ENCODE data around the gene TLR5. TPM values are rescaled to one million over a fixed set of nuclear protein-coding genes. Genes with fewer than 3 reads are reported as not detected.
"Not testable (repeated sequence)": the region's sequence is repeated elsewhere in the genome, so short reads cannot be mapped to it uniquely, and the experiment has no call there.

Gene TLR5
- polyA plus RNA-seq, 1 donor from 2014 or later, result 1.1 TPM

DNA sequence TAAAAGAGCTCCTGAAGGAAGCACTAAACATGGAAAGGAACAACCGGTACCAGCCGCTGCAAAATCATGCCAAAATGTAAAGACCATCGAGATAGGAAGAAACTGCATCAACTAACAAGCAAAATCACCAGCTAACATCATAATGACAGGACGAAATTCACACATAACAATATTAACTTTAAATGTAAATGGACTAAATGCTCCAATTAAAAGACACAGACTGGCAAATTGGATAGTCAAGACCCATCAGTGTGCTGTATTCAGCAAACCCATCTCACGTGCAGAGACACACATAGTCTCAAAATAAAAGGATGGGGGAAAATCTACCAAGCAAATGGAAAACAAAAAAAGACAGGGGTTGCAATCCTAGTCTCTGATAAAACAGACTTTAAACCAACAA lies 26.4 kb upstream of the TLR5 start:
- H3K9me3 Mint-ChIP-seq, H3K4me1 Mint-ChIP-seq, H3K27ac Mint-ChIP-seq, H3K4me3 Mint-ChIP-seq, H3K36me3 Mint-ChIP-seq: not testable (repeated sequence)
- H3K27me3 Mint-ChIP-seq, result peaks cover 13% of the 10 kb centered on the region

DNA sequence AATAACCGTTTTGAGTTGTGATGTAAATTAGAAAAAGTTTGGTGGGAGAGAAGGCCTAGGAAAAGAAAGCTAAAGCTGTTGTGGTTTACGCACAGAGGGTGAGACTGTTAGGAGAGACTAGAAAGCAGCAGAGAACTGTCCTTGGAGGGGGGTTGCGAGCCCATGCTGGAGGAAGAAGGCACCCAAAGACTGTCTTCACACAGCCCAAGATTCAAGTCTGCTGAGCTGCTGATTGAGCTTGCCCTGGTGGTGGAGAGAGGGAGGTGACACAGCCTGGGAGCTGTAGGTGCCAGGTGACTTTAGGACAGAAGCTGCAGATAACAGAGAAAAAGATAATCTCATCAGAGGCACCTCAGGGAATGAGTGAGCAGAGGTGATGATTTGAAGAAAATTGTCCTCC lies 18.3 kb upstream of the TLR5 start:
- no peaks in the 10 kb centered on the region for H3K4me1 Mint-ChIP-seq
- H3K36me3 Mint-ChIP-seq, result no peaks in the 10 kb centered on the region
- peaks cover 20% of the 10 kb centered on the region for H3K27me3 Mint-ChIP-seq
- no peak overlapping the region for H3K4me3 Mint-ChIP-seq
- H3K27ac Mint-ChIP-seq, result no peak overlapping the region
- H3K9me3 Mint-ChIP-seq, result peaks cover 0 to 2% (median 0%) of the 10 kb centered on the region in 3 donors

DNA sequence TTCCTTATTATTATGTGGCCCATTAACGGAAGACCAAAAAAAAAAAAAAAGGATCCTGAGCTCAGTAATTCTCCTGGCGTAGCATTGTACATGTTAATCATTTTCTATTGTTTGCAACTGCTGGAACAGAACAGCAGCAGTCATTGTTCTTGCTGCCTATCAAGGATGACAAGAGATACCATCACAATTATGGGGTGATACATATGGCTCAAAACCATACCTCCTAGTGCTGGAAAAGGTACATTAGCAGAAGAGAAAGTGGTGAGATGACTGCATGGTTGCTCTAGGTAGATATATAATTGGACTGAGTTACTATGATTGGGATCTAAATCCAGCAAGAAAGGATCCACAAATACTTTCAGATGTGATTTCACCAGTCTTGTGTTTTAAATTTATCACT lies 13.3 kb upstream of the TLR5 start:
- no peak overlapping the region for H3K4me3 Mint-ChIP-seq
- H3K4me1 Mint-ChIP-seq, result no peaks in the 10 kb centered on the region
- H3K9me3 Mint-ChIP-seq, result no peaks in the 10 kb centered on the region
- no peaks in the 10 kb centered on the region for H3K36me3 Mint-ChIP-seq
- no peak overlapping the region for H3K27ac Mint-ChIP-seq
- peaks cover 15% of the 10 kb centered on the region for H3K27me3 Mint-ChIP-seq

DNA sequence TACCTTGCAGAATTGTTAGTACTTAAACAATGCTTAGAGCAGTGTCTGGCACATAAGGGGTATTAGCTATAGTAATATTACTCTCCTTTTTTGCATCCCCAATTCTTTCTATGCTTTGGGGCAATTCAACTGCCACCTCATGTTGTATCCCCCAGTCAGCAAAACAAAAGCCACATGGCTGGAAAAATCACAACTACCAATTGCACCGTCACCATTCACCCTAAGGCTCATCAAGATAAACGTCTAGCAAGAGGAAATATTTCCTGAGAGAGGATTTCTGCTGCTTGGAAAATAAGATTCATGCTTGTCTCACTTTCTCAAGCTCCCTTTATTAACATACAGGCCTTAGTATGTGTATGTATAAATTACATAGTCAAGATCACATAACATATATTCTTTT lies 12.1 kb upstream of the TLR5 start:
- H3K27me3 Mint-ChIP-seq, result peaks cover 15% of the 10 kb centered on the region
- H3K9me3 Mint-ChIP-seq, result no peaks in the 10 kb centered on the region
- no peaks in the 10 kb centered on the region for H3K4me1 Mint-ChIP-seq
- H3K4me3 Mint-ChIP-seq, result no peak overlapping the region
- no peaks in the 10 kb centered on the region for H3K36me3 Mint-ChIP-seq
- no peak overlapping the region for H3K27ac Mint-ChIP-seq

DNA sequence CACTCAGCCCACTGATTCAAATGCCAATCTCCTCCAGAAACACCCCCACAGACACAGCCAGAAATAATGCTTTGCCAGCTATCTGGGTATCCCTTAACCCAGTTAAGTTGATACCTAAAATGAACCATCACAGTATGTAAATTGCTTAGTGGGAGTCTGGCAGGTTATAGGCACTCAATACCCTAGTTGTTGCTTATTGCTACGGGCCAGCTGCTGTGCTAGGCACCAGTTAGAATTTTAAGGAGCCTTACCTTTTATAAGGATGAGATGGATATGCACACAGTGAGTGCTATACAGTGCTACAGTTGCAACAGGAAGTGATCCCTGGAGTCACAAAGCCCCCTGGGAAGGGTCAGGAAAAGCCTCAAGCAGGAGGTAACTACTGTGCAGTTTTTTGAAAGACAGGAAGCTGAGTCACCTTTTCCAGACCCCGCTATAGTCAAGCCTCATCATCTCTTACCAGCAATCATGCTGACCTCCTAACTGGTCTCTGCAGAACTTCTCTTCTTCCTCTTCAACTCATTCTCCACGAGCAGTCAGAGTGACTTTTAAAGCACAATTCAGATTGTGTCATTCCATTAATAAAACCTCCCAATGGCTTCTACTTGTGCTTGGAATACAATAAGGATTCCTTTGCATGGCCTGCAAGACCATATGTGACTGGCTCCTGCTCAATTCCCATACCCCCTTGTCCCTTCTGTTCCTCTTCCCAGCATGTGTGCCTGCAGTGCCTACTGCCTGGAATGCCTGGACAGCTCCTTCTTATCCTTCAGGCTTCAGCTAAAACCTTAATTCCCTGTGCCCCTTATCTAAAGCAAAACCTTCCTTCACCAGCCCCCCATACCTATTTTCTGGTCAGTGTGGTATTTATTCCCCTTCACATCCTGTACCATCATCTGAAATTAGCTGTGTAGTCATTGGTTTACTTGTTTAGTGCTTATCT lies 10.4 kb upstream of the TLR5 start:
- Mint-ChIP-seq H3K27me3 (peaks cover 13% of the 10 kb centered on the region), H3K36me3 (no peaks in the 10 kb centered on the region), H3K27ac (no peak overlapping the region), H3K4me3 (no peak overlapping the region), H3K9me3 (no peaks in the 10 kb centered on the region), H3K4me1 (no peaks in the 10 kb centered on the region)

DNA sequence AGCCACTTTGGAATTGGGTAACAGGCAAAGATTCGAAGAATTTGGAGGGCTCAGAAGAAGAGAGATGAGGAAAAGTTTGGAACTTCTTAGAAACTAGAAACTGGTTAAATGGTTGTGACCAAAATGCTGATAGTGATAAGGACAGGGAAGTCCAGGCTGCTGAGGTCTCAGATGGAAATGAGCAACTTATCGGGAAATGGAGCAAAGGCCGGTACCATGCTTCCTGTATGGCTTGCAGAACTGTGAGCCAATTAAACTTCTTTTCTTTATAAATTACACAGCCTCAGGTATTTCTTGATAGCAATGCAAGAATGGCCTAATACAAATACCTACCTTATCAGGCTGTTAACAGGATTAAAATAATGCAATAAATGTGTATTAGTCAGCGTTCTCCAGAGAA lies 9.4 kb upstream of the TLR5 start:
- no peaks in the 10 kb centered on the region for H3K36me3 Mint-ChIP-seq
- H3K9me3 Mint-ChIP-seq, result peaks cover 0 to 5% (median 0%) of the 10 kb centered on the region in 3 donors
- H3K27ac Mint-ChIP-seq, result no peak overlapping the region
- peaks cover 13% of the 10 kb centered on the region for H3K27me3 Mint-ChIP-seq
- no peaks in the 10 kb centered on the region for H3K4me1 Mint-ChIP-seq
- H3K4me3 Mint-ChIP-seq, result no peak overlapping the region

DNA sequence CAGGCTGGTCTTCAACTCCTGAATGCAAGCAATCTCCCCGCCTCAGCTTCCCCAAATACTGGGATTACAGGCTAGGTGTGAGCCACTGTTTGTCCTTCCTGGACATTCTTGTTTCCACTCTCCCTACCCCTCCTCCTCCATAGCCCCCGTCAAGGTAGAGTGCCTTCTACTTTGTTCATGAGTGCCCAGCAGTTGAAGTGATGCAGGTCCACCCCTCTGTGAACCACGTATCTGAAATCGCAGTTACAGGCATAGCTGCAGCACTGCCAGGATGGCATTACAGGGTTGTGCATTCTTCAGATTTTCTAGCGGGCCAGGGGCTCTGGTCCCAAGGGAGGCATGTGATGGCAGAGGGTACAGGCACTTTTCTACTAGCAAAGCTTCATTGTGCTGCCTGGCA lies 7.4 kb upstream of the TLR5 start:
- no peak overlapping the region for H3K27ac Mint-ChIP-seq
- H3K36me3 Mint-ChIP-seq, result no peaks in the 10 kb centered on the region
- H3K27me3 Mint-ChIP-seq, result peaks cover 17% of the 10 kb centered on the region
- peaks cover 0 to 5% (median 4%) of the 10 kb centered on the region in 3 donors for H3K9me3 Mint-ChIP-seq
- H3K4me3 Mint-ChIP-seq, result no peak overlapping the region
- H3K4me1 Mint-ChIP-seq, result no peaks in the 10 kb centered on the region

DNA sequence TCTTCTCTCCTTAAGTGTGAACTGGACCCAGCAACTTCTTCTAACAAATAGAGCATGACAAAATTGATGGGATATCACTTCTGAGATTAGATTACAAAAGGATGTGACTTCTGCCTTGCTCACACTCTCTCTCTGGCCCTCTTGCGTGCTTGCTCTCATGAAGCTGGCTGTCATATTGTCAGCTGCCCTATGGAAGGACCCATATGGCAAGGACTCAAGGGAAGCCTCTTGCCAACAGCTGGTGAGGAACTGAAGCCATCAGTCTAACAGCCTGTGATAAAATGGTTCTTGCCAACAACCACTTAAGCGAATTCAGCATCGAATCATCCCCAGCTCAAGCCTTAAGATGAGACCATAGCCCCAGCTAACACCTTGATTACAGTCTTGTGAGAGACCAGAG lies 4.8 kb upstream of the TLR5 start:
- H3K27me3 Mint-ChIP-seq, result peaks cover 17% of the 10 kb centered on the region
- H3K36me3 Mint-ChIP-seq, result no peaks in the 10 kb centered on the region
- H3K4me1 Mint-ChIP-seq, result peaks cover 8 to 12% (median 9%) of the 10 kb centered on the region in 3 donors
- peaks cover 0 to 5% (median 4%) of the 10 kb centered on the region in 3 donors for H3K9me3 Mint-ChIP-seq
- no peak overlapping the region for H3K4me3 Mint-ChIP-seq
- no peak overlapping the region for H3K27ac Mint-ChIP-seq

DNA sequence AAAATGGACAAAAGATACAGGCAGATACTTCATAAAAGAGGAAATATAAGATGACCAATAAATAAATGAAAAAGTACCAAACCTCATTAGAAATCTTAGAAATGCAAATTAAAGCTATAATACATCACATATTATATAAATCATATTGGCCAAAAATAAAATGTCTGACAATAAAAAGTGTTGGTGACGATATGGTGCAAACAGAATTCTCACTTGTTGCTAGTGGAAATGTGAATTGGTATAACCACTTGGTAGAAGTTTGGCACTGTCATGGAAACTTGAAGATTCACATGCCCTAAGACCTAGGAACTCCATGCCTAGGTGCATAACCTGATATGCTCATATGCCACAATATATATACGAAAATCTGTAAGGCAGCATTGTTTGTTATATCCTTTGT lies 4.4 kb upstream of the TLR5 start:
- peaks cover 0 to 5% (median 4%) of the 10 kb centered on the region in 3 donors for H3K9me3 Mint-ChIP-seq
- H3K4me1 Mint-ChIP-seq, result peaks cover 8 to 12% (median 9%) of the 10 kb centered on the region in 3 donors
- no peak overlapping the region for H3K27ac Mint-ChIP-seq
- no peaks in the 10 kb centered on the region for H3K36me3 Mint-ChIP-seq
- H3K27me3 Mint-ChIP-seq, result peaks cover 17% of the 10 kb centered on the region
- H3K4me3 Mint-ChIP-seq, result no peak overlapping the region

DNA sequence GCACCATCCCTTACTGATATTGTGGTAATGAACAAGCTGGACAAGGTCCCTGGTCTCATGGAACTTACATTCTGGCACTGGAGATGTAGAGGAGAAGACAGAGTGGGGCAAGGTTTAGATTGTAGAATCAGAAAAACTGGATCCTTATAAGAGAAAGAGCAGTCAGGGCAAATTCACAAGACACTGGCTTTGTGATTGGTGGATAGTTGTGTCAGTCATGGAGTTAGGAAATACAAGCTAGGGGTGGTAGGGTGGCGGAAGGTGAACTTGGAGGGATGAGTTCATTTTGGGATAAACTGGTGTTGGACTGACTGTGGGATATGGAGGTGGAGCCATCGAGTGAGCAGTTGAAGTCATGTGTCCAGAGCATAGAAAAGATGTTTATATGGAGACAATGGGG lies 3.7 kb upstream of the TLR5 start:
- Mint-ChIP-seq H3K4me3 (peak overlapping the region in 1 of 4 donors; percentile 25), H3K27me3 (peaks cover 17% of the 10 kb centered on the region), H3K36me3 (no peaks in the 10 kb centered on the region), H3K4me1 (peaks cover 8 to 12% (median 9%) of the 10 kb centered on the region in 3 donors), H3K27ac (peak overlapping the region in 1 of 3 donors; percentile 12), H3K9me3 (peaks cover 0 to 5% (median 4%) of the 10 kb centered on the region in 3 donors)

DNA sequence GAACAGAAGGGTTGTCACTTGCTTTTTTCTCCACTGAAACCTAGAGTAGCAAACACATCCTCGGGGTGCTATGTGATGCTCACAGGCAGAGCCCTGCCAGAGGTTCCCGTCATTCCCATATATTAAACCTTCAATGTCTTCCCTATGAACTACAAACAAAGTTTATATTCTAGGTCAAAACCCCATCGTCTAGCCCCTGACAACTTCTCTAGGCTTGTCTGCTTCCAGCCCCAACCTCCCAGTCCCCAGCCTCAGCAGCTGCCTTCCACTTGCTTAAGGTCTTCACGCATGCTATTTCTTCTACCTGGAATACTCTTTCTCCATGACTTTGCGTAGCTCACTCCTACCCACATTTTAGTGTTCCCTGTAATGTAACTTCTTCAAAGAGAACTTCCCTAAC lies 1.9 kb upstream of the TLR5 start:
- Mint-ChIP-seq H3K27ac (no peak overlapping the region), H3K36me3 (no peaks in the 10 kb centered on the region), H3K4me1 (peaks cover 8 to 12% (median 9%) of the 10 kb centered on the region in 3 donors), H3K27me3 (peaks cover 9% of the 10 kb centered on the region), H3K9me3 (peaks cover 0 to 5% (median 4%) of the 10 kb centered on the region in 3 donors), H3K4me3 (peak overlapping the region in 1 of 4 donors; percentile 41)

DNA sequence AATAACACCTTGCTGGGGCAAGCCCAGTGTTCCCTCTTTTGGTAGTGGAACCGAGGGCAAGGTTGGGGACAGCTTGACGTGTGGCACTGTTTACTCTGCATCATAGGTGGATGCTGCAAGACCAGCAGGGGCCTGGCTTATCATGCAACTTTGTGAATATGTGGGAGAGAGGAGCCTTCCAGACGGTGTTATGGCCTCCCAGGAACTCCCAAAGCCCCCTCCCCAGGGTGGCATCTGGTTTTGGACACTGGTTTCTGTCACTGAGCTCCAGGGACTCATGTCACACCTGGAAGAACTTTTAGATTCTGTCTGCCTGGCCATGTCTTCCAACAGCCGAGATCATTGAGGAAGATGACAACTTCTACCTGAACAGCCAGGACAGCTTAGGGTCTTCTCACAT lies 1.4 kb upstream of the TLR5 start:
- no peaks in the 10 kb centered on the region for H3K36me3 Mint-ChIP-seq
- H3K27ac Mint-ChIP-seq, result no peak overlapping the region
- H3K27me3 Mint-ChIP-seq, result peaks cover 7% of the 10 kb centered on the region
- H3K4me1 Mint-ChIP-seq, result peaks cover 8 to 12% (median 9%) of the 10 kb centered on the region in 3 donors
- peaks cover 0 to 5% (median 4%) of the 10 kb centered on the region in 3 donors for H3K9me3 Mint-ChIP-seq
- peak overlapping the region in 1 of 4 donors; percentile 73 for H3K4me3 Mint-ChIP-seq

DNA sequence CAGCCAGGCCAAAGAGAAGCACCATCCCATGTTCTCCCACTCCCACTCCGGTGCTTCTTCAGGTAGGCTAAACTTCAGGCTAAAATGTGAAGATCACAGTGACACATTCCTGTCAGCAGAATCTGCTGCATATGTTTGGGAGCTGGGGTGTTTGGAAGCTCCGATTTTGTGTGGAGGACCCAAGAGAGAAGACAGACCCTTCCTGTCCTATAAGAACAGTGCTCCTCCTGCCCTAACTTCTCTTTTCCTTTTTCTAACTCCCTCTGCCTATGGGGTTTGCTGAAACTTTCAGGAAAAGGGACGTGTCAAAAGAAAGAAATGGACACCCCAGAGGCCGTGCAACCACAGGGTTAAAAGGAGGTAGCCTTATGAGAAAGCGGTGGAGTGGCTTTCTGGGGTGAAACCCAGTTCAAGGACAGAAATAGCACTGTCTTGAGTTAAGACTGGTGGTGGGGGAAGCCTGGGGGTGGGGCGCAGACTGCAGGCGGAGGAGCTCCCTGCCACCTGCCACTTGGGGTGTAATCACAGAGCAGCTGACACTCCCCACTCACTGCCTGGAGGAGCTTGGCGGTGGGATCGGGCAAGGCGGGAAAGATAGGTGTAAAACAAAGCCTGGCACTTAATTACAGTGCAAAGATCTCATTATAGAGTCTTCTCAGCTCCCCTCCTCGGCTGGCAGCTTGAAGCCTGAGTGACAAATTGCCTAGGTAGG lies 645 bp upstream of the TLR5 start:
- peak overlapping the region in 1 of 3 donors; percentile 91 for H3K27ac Mint-ChIP-seq
- H3K9me3 Mint-ChIP-seq, result peaks cover 0 to 5% (median 4%) of the 10 kb centered on the region in 3 donors
- H3K4me1 Mint-ChIP-seq, result peaks cover 8 to 12% (median 9%) of the 10 kb centered on the region in 3 donors
- H3K27me3 Mint-ChIP-seq, result peaks cover 4% of the 10 kb centered on the region
- no peaks in the 10 kb centered on the region for H3K36me3 Mint-ChIP-seq
- peak overlapping the region; percentile 73 to 92 (median 82) for H3K4me3 Mint-ChIP-seq

DNA sequence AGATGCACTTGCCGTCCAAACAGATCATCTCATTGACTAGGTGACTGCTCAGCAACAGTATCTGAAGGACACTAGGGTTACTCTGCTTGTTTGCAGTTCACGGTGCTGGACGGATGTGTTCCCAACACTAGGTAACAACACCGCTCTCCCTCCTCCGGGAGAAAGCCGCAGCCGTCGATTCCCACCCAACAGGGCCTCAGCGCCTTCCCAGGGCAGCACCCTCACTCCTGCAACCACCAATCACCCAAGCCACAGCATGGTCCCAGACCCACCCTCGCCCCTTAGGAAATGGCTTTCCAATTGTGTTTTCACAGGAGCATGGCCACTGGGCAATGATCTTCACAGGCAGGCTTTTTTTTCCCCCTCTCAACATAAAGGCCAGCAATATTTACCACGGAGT lies 779 bp downstream of the TLR5 start:
- peak overlapping the region; percentile 71 to 91 (median 80) for H3K4me3 Mint-ChIP-seq
- H3K36me3 Mint-ChIP-seq, result no peaks in the 10 kb centered on the region
- peaks cover 8 to 12% (median 9%) of the 10 kb centered on the region in 3 donors for H3K4me1 Mint-ChIP-seq
- H3K27me3 Mint-ChIP-seq, result peaks cover 6% of the 10 kb centered on the region
- H3K27ac Mint-ChIP-seq, result no peak overlapping the region
- H3K9me3 Mint-ChIP-seq, result peaks cover 0 to 4% (median 0%) of the 10 kb centered on the region in 3 donors

All from IgD-negative memory B cell (primary cell).